COLO829 (cell line): ENCODE measurements around the gene EIF3F.
A peak's percentile ranks its signal among the peaks of the same experiment; 100 is the strongest.
"Not testable (repeated sequence)": the region's sequence is repeated elsewhere in the genome, so short reads cannot be mapped to it uniquely, and the experiment has no call there.

Experiments
- DNase-seq: peaks from one replicate; pipeline ENCODE4 v3.0.0; 2012; ENCODE audit warnings: low spot score

Gene EIF3F

GRCh38 chr11:7987560-7987883, 385 bp downstream of the EIF3F start:
- DNase-seq, result not testable (repeated sequence)

DNA sequence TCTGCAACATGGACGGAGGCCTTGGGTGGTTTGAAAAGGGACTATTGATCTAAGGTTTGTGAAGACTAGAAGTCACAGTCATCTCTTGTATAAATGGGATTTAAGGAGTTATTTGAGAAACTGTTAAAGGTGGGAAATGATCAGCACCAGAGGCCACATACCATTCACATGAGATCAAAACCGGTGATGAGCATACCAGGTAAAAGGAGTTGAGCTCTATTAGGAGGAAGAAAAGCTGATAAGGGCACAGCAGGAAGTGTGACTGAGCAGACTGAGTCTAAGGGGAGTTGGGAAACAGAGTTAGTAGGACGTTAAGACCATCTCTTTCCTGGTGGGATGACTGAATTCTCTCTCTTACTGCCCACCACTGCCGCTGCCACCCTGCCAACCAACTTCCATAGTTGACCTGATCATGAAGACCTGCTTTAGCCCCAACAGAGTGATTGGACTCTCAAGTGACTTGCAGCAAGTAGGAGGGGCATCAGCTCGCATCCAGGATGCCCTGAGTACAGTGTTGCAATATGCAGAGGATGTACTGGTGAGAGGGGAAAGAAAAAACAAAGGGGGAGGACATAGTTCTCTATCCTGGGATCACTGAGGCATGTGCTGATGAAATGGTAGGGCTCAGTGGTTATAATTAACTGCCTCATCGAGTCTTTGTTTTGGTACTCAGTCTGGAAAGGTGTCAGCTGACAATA, 7.6 kb downstream of the EIF3F start:
- no peak for DNase-seq

GRCh38 chr11:7999795-8000194, 12.7 kb downstream of the EIF3F start:
- no peak for DNase-seq

DNA sequence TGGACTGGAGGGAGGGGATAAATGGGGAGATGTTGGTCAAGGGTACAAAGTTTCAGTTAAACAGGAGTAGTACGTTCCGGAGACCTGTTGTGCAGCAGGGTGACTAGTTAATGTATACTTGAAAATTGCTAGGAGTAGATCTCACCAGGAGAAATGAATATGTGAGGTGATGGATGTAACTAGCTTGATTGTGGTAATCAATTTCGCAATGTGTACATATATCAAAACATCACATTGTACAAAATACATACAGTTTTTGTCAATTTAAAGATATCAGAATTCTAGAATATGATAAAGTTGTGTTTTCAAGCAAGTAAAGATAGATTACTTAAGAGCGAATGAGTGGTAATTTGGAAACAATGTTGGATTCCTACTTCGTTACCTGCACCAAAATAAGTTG, 13.3 kb downstream of the EIF3F start:
- no peak for DNase-seq

- no peak for DNase-seq
Measured at GRCh38 chr11:8002676-8003075, 15.5 kb downstream of the EIF3F start.

DNA sequence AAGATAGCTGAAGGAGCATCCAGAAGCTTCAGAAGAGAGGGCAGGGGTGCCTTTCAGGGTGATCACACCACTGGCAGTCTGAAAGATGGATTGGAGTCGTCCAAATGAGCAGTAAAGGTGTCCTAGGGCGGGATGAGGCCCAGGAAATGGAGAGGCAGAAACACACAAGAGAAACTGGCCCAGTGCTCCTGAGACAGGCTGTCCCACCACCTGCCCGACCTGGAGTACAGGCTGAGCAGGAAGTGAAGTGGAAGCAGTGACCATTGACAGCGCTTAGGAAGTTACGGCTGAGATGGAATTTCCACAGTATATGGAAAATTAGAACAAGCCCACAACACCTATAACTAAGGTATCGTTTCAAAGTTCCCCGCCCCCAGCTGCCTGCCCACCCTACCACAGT, 16.1 kb downstream of the EIF3F start:
- no peak for DNase-seq

DNA sequence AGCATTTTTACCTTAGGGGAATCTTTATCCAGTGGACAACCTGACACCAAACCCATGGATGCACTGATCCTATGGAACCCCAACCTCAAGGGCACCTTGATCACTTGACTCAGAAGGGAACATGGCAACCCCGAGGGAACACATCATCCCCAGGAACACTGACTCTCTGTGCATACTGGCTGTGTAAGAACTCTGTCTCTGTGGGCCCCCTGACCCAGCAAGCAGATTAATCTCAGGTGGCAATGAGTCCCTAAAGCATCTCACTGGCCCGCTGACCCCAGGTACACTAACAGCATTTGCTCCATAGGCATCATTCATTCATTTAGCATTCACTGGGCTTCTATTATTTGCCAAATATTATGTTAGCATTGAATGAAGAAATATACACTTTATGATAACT, 16.9 kb downstream of the EIF3F start:
- DNase-seq, result no peak

GRCh38 chr11:8005556-8005955, 18.4 kb downstream of the EIF3F start:
- no peak for DNase-seq

DNA sequence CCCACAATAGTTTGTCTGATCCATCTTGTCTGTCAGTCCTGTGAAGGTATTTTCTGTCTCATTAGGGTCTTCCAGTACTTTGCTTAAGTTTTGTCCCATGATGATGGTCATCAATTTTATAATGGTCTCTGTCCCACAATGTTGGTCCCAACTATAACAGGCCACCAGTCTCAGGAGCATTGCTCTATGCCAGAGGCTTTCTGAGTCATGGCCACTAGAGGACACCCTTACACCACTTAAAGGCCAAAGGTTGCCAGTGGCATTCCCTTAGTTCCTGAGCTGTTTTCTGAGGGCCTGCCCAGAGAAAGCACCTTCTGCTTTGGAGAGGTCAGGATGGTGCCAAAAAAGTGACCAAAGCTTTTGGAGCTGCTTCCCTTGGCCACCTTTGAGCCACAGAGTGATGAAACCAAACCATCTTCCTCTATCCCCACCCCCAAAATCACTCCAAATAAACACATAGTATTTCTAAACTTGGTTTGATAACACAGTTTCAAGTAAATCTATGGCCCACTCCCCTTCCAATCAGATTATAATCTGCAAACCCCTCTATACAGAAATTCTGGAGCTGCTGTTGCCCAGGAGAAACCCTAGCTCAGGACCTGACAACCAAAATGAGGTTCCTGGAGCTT, 19.3 kb downstream of the EIF3F start:
- DNase-seq, result peak; percentile 84

DNA sequence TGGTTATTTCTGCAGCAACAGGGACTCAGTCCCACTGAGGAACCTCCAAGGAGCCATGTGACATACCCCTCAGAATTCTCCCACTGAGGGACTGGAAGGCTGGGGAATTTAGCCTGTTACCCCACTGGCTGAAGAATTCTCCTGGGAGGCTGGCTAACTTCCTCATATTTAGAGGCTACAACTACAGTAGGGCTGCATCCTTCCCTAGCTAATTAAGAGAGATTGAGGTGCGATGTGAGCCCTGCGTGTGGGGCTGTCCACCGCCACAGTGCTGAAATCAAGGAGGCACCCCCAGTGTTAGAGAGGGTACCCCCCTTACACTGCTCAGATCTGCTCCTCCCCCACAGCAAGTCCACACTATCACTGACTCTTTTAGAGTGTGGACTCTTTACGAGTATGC, 21.1 kb downstream of the EIF3F start:
- DNase-seq, result no peak

GRCh38 chr11:8009856-8010255, 22.7 kb downstream of the EIF3F start:
- no peak for DNase-seq

DNA sequence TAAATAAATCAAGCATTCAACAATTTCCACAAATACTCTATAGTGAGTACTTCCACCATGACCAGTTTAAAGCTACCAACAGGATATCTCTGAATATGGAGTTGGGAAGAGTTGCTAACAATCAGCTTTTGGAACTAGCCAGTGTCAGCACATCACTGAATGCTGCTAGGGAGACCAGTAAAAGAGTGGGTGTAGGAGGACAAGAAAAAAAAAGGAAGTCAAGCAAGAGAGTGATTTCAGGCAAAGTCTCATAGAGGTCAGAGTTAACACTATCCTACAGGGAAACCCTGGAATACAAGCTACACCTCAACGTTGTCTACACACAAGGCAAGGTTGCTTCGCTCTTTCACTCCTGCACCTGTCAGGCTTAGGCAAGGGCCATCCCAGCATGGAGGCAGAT, 24.2 kb downstream of the EIF3F start:
- DNase-seq, result no peak

DNA sequence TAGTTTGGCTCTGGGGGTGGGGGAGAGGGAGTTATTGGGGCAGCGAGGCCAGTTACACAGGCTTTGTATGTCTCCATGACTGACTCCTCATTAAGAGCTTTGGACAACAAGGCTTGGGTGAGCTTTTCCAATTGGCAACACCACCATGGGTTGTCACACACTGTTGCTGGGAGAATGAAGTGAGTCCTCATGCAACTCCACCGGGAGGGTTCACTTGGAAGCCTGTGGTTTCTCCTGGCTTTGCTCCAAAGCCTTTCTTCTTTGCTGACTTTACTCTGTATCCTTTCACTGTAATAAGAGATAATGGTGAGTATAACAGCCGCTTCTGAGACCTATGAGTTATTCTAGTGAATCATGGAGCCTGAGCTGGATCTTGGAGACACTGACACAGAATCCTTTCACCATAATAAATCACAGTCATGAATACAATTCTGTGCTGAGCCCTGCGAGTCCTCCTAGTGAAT, 24.9 kb downstream of the EIF3F start:
- DNase-seq, result peak; percentile 44

- no peak for DNase-seq
Measured at GRCh38 chr11:8013833-8014232, 26.7 kb downstream of the EIF3F start.

GRCh38 chr11:8015753-8016239, 28.7 kb downstream of the EIF3F start:
- no peak for DNase-seq

DNA sequence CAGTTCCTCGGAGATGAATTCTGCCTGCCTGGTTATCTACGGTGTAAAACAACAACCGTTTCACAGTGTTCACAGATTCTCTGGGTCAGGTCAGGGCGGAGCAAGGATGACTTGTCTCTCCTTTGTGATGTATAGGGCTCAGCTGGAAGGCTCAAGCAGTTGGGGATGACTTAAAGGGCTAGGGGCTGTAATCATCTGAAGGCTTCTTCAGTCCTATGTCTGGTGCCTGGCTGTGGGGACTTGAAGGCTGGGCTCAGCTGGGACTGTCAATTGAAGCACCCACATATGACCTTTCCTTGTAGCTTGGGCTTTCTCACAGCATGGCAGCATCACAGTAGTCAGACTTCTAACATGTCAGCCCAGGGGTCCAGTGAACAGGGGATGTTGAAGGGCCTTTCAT, 29.3 kb downstream of the EIF3F start:
- no peak for DNase-seq

DNA sequence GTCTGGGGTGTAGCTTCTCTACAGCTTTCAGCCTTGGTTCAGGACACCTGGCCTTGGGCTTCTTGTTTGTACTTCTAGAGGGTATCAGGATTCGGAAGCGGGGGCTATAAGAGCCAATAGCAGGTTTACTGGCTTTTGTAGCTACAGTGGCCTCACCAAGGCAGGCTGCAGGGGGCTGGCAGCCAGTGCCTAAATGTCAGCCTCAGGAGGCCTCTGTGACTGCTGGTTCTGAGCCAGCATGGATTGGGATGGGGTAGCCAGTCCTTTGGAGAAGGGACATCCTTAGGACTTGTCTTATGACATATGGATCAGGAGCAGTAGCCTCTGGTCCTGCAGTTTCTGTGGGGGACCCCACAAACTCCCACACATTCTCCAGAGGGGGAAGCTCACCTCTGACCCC, 29.9 kb downstream of the EIF3F start:
- DNase-seq, result no peak

GRCh38 chr11:8017894-8018483, 30.9 kb downstream of the EIF3F start:
- no peak for DNase-seq

- no peak for DNase-seq
Measured at GRCh38 chr11:8018484-8019313, 31.6 kb downstream of the EIF3F start.

DNA sequence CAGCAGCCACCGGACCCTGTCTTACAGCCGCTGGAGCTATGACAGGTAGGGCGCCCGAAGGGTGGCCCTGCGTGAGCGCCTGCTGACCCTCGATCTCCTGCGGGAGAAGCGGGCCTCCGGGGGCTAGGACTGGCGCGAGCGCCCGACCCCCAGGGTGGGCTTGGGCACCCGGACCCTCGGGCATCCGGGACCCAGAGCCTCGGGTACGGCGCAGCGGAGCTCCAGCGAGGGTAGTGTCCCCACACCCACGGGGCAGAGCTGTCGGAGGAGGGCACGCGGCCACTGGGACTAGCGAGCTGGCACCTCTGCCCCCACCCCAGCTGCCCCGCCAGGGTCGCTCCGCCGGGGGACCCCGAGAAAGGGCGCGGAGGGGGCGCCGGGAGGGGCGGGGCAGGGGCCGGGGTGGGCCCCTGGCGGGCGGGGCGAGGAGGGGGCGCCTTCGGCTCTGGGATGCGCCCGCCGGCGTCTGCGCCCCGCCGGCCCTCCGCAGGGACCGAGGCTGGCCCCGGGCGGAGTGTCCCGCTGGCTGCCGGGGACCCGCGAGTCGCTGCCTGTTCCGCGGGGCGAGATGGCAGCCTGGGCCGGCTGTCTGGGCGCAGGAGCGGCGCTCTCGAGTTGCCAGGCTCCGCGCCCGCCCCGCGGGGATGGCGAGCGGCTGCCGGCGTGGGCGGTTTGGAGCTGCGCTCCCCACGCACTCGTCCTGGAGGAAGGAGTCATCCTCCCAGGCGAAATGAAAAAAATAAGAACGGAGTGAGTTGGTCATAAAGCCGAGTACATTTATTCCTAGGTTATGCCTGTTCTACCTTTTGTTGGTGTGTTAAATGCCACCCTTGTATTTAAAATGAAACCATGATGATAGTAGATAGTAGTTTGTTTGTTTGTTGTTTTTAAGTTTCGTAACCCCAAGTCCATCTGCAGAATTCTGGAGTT, 32.4 kb downstream of the EIF3F start:
- DNase-seq, result peak; percentile 14

GRCh38 chr11:8020244-8020597, 33.1 kb downstream of the EIF3F start:
- DNase-seq, result no peak

DNA sequence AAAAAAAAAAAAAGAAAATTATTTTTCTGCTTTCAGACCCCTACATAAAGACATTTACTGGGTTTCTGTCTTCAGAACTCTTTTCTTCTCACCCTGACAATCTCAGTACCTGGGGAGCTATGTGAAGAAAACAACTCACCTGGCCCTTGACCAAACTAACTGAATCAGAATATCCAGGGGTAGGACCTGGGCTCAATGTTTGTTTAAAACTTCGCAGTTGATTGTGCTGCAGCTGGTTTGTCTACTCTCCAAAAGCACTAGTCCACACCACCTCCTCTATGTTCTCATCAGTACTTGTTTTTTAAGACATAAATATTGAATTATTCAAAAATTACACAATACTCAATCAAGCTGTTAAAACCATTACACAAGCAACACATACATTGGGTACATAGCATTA, 34.8 kb downstream of the EIF3F start:
- no peak for DNase-seq
